HG02798 (cell line): ENCODE data around the gene YIPF6.
A peak's percentile ranks its signal among the peaks of the same experiment; 100 is the strongest.
"Not testable (repeated sequence)": the region's sequence is repeated elsewhere in the genome, so short reads cannot be mapped to it uniquely, and the experiment has no call there.

ENCODE experiments used
- ATAC-seq: cut with Tn5 transposase; IDR thresholded peaks from one replicate; pipeline ENCODE4 v1.9.1; 2021; ENCODE audit warnings: mild to moderate bottlenecking; ENCODE audit not compliant: unreplicated experiment, poor library complexity

YIPF6 gene

GRCh38 chrX:68498508-68499379, at the start of gene YIPF6:
Gene YIPF6 (plus strand): TSS chrX:68499051. CDS start chrX:68499067, 16 bp downstream.
- peak; percentile 99 for ATAC-seq

GRCh38 chrX:68451720-68452119, 47.1 kb upstream of the YIPF6 start:
- ATAC-seq: no peak

DNA sequence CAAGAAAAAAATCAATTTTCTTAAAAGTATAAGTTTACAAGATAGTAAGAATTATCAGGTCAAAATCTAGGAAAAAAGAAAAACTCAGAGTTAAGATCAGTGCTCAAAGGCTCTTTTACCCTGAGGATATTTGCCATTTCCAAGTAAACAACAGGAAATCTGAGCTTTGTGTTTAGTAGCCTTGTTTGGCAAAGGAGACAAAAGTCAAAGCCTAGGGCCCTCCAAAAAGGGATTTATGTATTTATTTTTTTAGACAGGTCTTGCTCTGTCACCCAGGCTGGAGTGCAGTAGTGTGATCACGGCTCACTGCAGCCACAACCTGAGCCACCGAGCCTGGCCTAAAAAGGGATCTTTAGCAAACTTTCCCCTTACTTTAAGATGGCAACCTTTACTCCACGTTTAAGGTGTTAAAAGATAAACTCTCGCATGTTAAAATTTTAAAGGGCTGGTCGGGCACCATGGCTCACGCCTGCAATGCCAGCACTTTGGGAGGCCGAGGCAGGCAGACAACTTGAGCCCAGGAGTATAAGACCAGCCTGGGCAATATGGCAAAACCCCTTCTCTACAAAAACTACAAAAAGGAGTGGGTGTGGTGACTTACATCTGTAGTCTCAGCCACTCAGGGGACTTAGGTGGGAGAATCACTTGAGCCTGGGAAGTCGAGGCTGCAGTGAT, 44.2 kb upstream of the YIPF6 start:
- ATAC-seq: no peak

- no peak for ATAC-seq
Measured at GRCh38 chrX:68455151-68455510, 43.7 kb upstream of the YIPF6 start.

DNA sequence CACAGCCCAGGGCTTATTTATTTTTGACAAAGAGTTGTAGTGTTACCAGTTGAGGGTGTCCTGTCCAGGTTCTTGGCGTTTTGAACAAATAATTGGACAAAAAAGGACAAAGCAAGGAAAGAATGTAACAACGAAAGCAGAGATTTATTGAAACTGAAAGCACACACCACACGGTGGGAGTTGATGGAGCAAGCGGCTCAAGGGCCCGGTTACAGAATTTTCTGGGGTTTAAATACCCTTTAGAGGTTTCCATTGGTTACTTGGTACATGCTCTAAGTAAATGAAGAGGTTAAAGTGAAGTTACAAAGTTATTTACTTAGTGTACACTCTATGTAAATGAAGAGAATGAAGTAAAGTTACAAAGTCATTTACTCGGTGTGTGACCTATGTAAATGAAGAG, 37.8 kb upstream of the YIPF6 start:
- no peak for ATAC-seq

GRCh38 chrX:68461576-68461975, 37.3 kb upstream of the YIPF6 start:
- ATAC-seq: no peak

DNA sequence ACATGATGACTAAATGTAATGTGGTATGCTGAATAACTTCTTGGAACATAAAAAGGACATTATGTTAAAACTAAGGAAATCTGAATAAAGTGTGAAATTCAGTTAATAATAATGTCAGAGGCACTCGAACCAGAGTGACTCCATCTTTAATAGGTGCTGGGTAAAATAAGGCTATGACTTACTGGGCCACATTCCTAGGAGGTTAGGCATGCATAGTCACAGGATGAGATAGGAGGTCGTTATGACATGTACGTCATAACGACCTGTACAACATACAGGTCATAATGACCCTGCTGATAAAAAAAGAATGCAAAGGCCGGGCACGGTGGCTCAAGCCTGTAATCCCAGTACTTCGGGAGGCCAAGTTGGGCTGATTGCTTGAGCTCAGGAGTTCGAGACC, 36.7 kb upstream of the YIPF6 start:
- no peak for ATAC-seq

- ATAC-seq: peak; percentile 76
Measured at GRCh38 chrX:68462653-68463052, 36.2 kb upstream of the YIPF6 start.

DNA sequence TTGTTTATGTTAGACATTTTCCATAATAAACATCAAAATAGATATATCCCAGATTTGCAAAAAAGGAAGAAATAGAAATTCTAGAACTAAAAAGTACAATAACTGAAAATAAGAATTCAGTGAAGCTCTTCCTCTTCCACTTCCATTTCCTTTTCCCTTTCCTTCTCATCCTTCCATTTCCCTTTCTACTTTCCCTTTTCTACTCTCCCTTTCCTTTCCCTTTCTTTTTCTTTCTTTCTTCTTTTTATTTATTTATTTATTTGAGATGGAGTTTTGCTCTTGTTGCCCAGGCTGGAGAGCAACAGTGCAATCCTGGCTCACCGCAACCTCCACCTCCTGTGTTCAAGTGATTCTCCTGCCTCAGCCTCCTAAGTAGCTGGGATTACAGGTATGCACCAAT, 35.0 kb upstream of the YIPF6 start:
- no peak for ATAC-seq

DNA sequence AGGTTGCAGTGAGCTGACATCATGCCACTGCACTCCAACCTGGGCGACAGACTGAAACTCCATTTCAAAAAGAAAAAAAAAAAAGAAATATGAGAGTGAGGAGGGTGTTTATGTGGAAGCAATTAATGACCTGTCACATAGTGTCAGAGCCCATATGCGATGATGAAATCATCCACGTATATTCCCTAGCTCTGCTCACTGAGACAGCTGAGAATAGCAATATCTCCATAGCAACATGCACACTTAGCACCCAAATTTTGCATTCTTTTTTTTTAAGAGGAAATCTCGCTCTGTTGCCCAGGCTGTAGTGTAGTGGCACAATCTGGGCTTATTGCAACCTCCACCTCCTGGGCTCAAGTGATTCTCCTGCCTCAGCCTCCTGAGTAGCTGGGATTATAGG, 34.1 kb upstream of the YIPF6 start:
- no peak for ATAC-seq

- no peak for ATAC-seq
Measured at GRCh38 chrX:68480969-68481368, 17.9 kb upstream of the YIPF6 start.

- ATAC-seq: not testable (repeated sequence)
Measured at GRCh38 chrX:68486198-68486597, 12.7 kb upstream of the YIPF6 start.

DNA sequence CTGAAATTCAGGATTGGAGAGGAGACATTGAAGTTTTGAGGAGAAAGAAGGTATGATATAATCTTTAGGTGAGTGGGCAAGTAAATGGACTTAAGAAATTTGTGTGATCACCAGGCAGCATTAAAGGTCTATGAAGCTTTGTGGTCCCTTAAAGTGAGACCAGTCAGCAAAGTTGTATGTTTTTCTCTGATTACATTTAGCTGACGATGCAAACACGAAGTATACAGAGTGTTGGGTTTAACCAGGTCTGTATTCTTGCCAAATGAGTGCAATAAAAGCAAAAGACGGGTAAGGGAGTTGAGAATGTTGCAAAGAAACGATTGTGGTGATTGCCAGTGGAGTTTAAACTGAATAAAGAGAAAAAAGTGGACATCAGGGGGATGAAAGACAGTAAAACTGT, 11.6 kb upstream of the YIPF6 start:
- no peak for ATAC-seq

GRCh38 chrX:68487924-68488323, 10.9 kb upstream of the YIPF6 start:
- no peak for ATAC-seq

- no peak for ATAC-seq
Measured at GRCh38 chrX:68488657-68489056, 10.2 kb upstream of the YIPF6 start.

DNA sequence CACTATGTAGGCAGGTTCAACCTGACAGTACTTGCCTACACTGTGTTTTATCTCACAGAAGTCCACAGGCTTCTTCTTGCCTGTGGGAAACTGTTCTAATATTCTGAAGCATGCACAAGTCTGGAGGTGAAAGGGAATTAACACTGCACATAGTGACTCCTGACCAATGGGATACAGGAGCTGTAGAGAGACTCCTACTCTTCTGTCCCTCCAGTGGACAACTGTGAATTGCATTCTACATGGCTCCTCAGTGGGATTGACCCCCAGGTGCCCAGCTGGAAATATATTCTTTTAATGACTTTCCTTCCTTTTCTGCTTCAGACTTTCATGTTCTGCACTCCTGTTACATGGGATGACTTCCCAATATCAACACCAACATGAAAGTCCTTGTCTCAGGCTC, 8.2 kb upstream of the YIPF6 start:
- peak; percentile 47 for ATAC-seq

- ATAC-seq: no peak
Measured at GRCh38 chrX:68492583-68492982, 6.3 kb upstream of the YIPF6 start.

DNA sequence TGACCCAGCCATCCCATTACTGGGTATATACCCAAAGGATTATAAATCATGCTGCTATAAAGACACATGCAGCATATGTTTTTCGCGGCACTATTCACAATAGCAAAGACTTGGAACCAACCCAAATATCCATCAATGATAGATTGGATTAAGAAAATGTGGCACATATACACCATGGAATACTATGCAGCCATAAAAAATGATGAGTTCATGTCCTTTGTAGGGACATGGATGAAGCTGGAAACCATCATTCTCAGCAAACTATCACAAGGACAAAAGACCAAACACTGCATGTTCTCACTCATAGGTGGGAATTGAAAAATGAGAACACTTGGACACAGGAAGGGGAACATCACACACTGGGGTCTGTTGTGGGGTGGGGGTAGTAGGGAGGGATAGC, 5.1 kb upstream of the YIPF6 start:
- not testable (repeated sequence) for ATAC-seq

GRCh38 chrX:68498044-68498507, 775 bp upstream of the YIPF6 start:
- no peak for ATAC-seq

- ATAC-seq: no peak
Measured at GRCh38 chrX:68499543-68500504, 973 bp downstream of the YIPF6 start.
